Cardiac fibroblast (primary cell): ENCODE results near the gene ANK2.
"Not testable (repeated sequence)": the region's sequence is repeated elsewhere in the genome, so short reads cannot be mapped to it uniquely, and the experiment has no call there.

Experiments used
- DNase-seq, 2 donors: peaks; one replicate each; pipeline versions ENCODE4 v3.0.0 to v3.0.0-alpha.2; 2010; ENCODE audit warnings: low read depth in 2 of 2
- H3K4me3 ChIP-seq, 2 donors: replicated peaks in 1 of 2; 1 replicate in 1 of 2; 2 replicates in 1 of 2; pipeline ENCODE4 v1.5.1; 2011; ENCODE audit warnings: low read depth in 2 of 2, low read length in 2 of 2, mild to moderate bottlenecking in 2 of 2, moderate library complexity in 1 of 2
- CTCF ChIP-seq: IDR thresholded peaks from one replicate; pipeline ENCODE4 v1.5.1; 2011; ENCODE audit warnings: low read depth, mild to moderate bottlenecking, low read length, inconsistent platforms

The ANK2 gene

GRCh38 chr4:113222471-113222870, 173.0 kb downstream of the ANK2 start:
- H3K4me3 ChIP-seq, result no peak overlapping the region
- peak in 1 of 2 donors; percentile 36 for DNase-seq
- no peak for TF ChIP-seq CTCF

GRCh38 chr4:113223001-113223400, 173.5 kb downstream of the ANK2 start:
- peak in 1 of 2 donors; percentile 0 for DNase-seq
- no peak for TF ChIP-seq CTCF
- no peak overlapping the region for H3K4me3 ChIP-seq

GRCh38 chr4:113232194-113232593, 182.7 kb downstream of the ANK2 start:
- peak in 1 of 2 donors; percentile 40 for DNase-seq
- no peak for TF ChIP-seq CTCF
- no peak overlapping the region for H3K4me3 ChIP-seq

- no peak overlapping the region for H3K4me3 ChIP-seq
- no peak for TF ChIP-seq CTCF
- no peak for DNase-seq
These were observed 187.5 kb downstream of the ANK2 start for GRCh38 chr4:113236916-113237315.

- H3K4me3 ChIP-seq, result no peak overlapping the region
- no peak for TF ChIP-seq CTCF
- DNase-seq, result no peak
These were observed 193.9 kb downstream of the ANK2 start for GRCh38 chr4:113243312-113243711.

- not testable (repeated sequence) for DNase-seq, H3K4me3 ChIP-seq
These were observed 195.3 kb downstream of the ANK2 start for GRCh38 chr4:113244747-113245146.

- DNase-seq, result no peak
- no peak overlapping the region for H3K4me3 ChIP-seq
- peak; percentile 14 for TF ChIP-seq CTCF
These were observed 198.9 kb downstream of the ANK2 start for GRCh38 chr4:113248320-113248719.

GRCh38 chr4:113255628-113256027, 206.2 kb downstream of the ANK2 start:
- DNase-seq, result no peak
- TF ChIP-seq CTCF, result no peak
- no peak overlapping the region for H3K4me3 ChIP-seq
